GM21717 (cell line): ENCODE measurements around the gene CNTFR.

Experiments
- ATAC-seq: cut with Tn5 transposase; IDR thresholded peaks from one replicate; pipeline ENCODE4 v1.9.1; 2021; ENCODE audit warnings: mild to moderate bottlenecking, moderate library complexity; ENCODE audit not compliant: unreplicated experiment

The CNTFR gene

GRCh38 chr9:34556949-34557348 is 32.6 kb downstream of the CNTFR start:
- ATAC-seq, result no peak

GRCh38 chr9:34555936-34556525 is 33.5 kb downstream of the CNTFR start:
- ATAC-seq, result no peak

- ATAC-seq, result no peak
Observed at GRCh38 chr9:34555500-34555899, 34.0 kb downstream of the CNTFR start.

- ATAC-seq, result no peak
Observed at GRCh38 chr9:34555002-34555348, 34.5 kb downstream of the CNTFR start.

GRCh38 chr9:34554211-34555001 is 35.1 kb downstream of the CNTFR start:
- no peak for ATAC-seq

GRCh38 chr9:34553511-34554021 is 36.0 kb downstream of the CNTFR start:
- ATAC-seq, result no peak

GRCh38 chr9:34552986-34553385 is 36.5 kb downstream of the CNTFR start:
- no peak for ATAC-seq

GRCh38 chr9:34552606-34552981 is 36.9 kb downstream of the CNTFR start:
- ATAC-seq, result no peak

- ATAC-seq, result no peak
Observed at GRCh38 chr9:34551751-34552605, 37.5 kb downstream of the CNTFR start.

GRCh38 chr9:34550681-34551270 is 38.7 kb downstream of the CNTFR start:
- ATAC-seq, result no peak

GRCh38 chr9:34550016-34550680 is 39.4 kb downstream of the CNTFR start:
- no peak for ATAC-seq

GRCh38 chr9:34549407-34549732 is 40.2 kb downstream of the CNTFR start:
- ATAC-seq, result no peak

GRCh38 chr9:34547960-34548611 is 41.4 kb downstream of the CNTFR start:
- no peak for ATAC-seq

GRCh38 chr9:34546834-34547827 is 42.4 kb downstream of the CNTFR start:
- ATAC-seq, result no peak

- no peak for ATAC-seq
Observed at GRCh38 chr9:34546102-34546833, 43.3 kb downstream of the CNTFR start.

- no peak for ATAC-seq
Observed at GRCh38 chr9:34545497-34545896, 44.0 kb downstream of the CNTFR start.

GRCh38 chr9:34544035-34544434 is 45.5 kb downstream of the CNTFR start:
- no peak for ATAC-seq

GRCh38 chr9:34541540-34541939 is 48.0 kb downstream of the CNTFR start:
- ATAC-seq, result no peak
